IMR-90 (cell line): ENCODE results near the gene PPP1R13B. TPM values are rescaled to one million over a fixed set of nuclear protein-coding genes. Genes with fewer than 3 reads are reported as not detected.

ENCODE experiments used
- ATAC-seq: fragments of 200-7000 bp; cut with Tn5 transposase; 2 replicates; pipeline ENCODE4 v1.9.1; 2020; ENCODE audit warnings: low read depth, mild to moderate bottlenecking, moderate library complexity
- BruUV-seq: library from RNA; stranded (reverse); fragments of 400-500 nt; replicated peaks from 2 replicates; lab custom pipeline; 2021; lab: Mats Ljungman, UMichigan
- CTCF ChIA-PET: fragments of 300-600 bp; formaldehyde crosslinking; extraction: SDS; loops from one replicate; lab custom pipeline; 2021; ENCODE audit warnings: antibody characterized with exemption; lab: Yijun Ruan, JAX
- POLR2A ChIA-PET: fragments of 300-600 bp; sonication (Branson Sonifier 250); formaldehyde crosslinking; loops from one replicate; lab custom pipeline; 2022; ENCODE audit warnings: antibody characterized with exemption; ENCODE audit not compliant: unreplicated experiment; lab: Charles Lee
- DNase-seq: peaks from one replicate; pipeline ENCODE4 v3.0.0; 2013
- H2AFZ ChIP-seq: replicated peaks from 2 replicates; pipeline ENCODE3; 2013; ENCODE audit warnings: low read length, mild to moderate bottlenecking; ENCODE audit not compliant: poor library complexity
- H2AK5ac ChIP-seq: 2 replicates; pipeline ENCODE4 v1.6.1; 2013; ENCODE audit warnings: low read depth, low read length, inconsistent platforms
- H2AK9ac ChIP-seq: replicated peaks from 2 replicates; pipeline ENCODE3; 2013; ENCODE audit warnings: mild to moderate bottlenecking, low read depth, low read length, moderate library complexity; ENCODE audit not compliant: poor library complexity
- H2BK120ac ChIP-seq: 2 replicates; pipeline ENCODE4 v1.6.1; 2013; ENCODE audit warnings: low read depth, low read length, inconsistent platforms
- H2BK15ac ChIP-seq: 3 replicates; pipeline ENCODE4 v1.6.1; 2013; ENCODE audit warnings: low read depth, low read length, inconsistent platforms
- H2BK20ac ChIP-seq: 2 replicates; pipeline ENCODE4 v1.6.1; 2013; ENCODE audit warnings: low read depth, mild to moderate bottlenecking, inconsistent platforms, low read length, moderate library complexity
- H2BK5ac ChIP-seq: 2 replicates; pipeline ENCODE4 v1.6.1; 2013; ENCODE audit warnings: mild to moderate bottlenecking, low read depth, low read length, inconsistent platforms; ENCODE audit not compliant: poor library complexity, severe bottlenecking
- H3K14ac ChIP-seq: replicated peaks from 2 replicates; pipeline ENCODE4 v1.6.1; 2013; ENCODE audit warnings: low read depth, low read length, inconsistent platforms
- H3K18ac ChIP-seq: 2 replicates; pipeline ENCODE4 v1.6.1; 2013; ENCODE audit warnings: low read depth, low read length, control low read depth
- H3K23ac ChIP-seq: 2 replicates; pipeline ENCODE4 v1.6.1; 2013; ENCODE audit warnings: low read depth, low read length, inconsistent platforms
- H3K27ac ChIP-seq: 2 replicates; pipeline ENCODE4 v1.5.1; 2013; ENCODE audit warnings: mild to moderate bottlenecking, control low read depth, low read length; ENCODE audit not compliant: insufficient read depth
- H3K27me3 ChIP-seq: 2 replicates; pipeline ENCODE4 v1.6.1; 2013; ENCODE audit warnings: low read length; ENCODE audit not compliant: control insufficient read depth, insufficient read depth
- H3K36me3 ChIP-seq: 2 replicates; pipeline ENCODE4 v1.6.1; 2013; ENCODE audit warnings: low read length, mixed read lengths; ENCODE audit not compliant: control insufficient read depth, insufficient read depth
- H3K4ac ChIP-seq: 2 replicates; pipeline ENCODE4 v1.6.1; 2013; ENCODE audit warnings: low read depth, low read length, inconsistent platforms
- H3K4me1 ChIP-seq: 2 replicates; pipeline ENCODE4 v1.6.1; 2013; ENCODE audit warnings: low read length, mixed read lengths; ENCODE audit not compliant: control insufficient read depth, insufficient read depth
- H3K4me2 ChIP-seq: 2 replicates; pipeline ENCODE4 v1.6.1; 2013; ENCODE audit warnings: low read depth, mild to moderate bottlenecking, control low read depth, low read length, moderate library complexity
- H3K4me3 ChIP-seq: 2 replicates; pipeline ENCODE4 v1.5.1; 2013; ENCODE audit warnings: low read depth, mild to moderate bottlenecking, control low read depth, low read length, moderate library complexity; ENCODE audit not compliant: insufficient read depth
- H3K56ac ChIP-seq: 2 replicates; pipeline ENCODE4 v1.6.1; 2013; ENCODE audit warnings: low read length, inconsistent platforms; ENCODE audit not compliant: insufficient read depth; ENCODE audit errors: extremely low read depth
- H3K79me1 ChIP-seq, 2 experiments: 2 replicates each; pipeline ENCODE4 v1.6.1; 2013; ENCODE audit warnings: low read length in 2 of 2, inconsistent platforms in 1 of 2, low read depth in 1 of 2
- H3K9ac ChIP-seq: 2 replicates; pipeline ENCODE4 v1.6.1; 2013; ENCODE audit warnings: low read depth, low read length, control low read depth
- H3K9me1 ChIP-seq: 2 replicates; pipeline ENCODE4 v1.6.1; 2013; ENCODE audit warnings: low read length, inconsistent platforms; ENCODE audit not compliant: insufficient read depth
- H3K9me3 ChIP-seq: 2 replicates; pipeline ENCODE4 v1.6.1; 2013; ENCODE audit warnings: low read length; ENCODE audit not compliant: control insufficient read depth, insufficient read depth
- H4K20me1 ChIP-seq: 2 replicates; pipeline ENCODE4 v1.6.1; 2013; ENCODE audit warnings: low read length, inconsistent platforms; ENCODE audit not compliant: insufficient read depth
- H4K5ac ChIP-seq: 2 replicates; pipeline ENCODE4 v1.6.1; 2013; ENCODE audit warnings: mild to moderate bottlenecking, low read depth, low read length, control low read depth
- H4K8ac ChIP-seq, 2 experiments: 2 replicates each; pipeline ENCODE4 v1.6.1; 2013; ENCODE audit warnings: low read depth in 2 of 2, low read length in 2 of 2, control low read depth in 1 of 2, inconsistent platforms in 1 of 2
- H4K91ac ChIP-seq: 2 replicates; pipeline ENCODE4 v1.6.1; 2013; ENCODE audit warnings: low read depth, low read length, inconsistent platforms; ENCODE audit not compliant: insufficient read depth
- CEBPB ChIP-seq: IDR thresholded peaks from 2 replicates; pipeline ENCODE4 v1.6.1; 2012; ENCODE audit warnings: low read depth, low read length, improper control_type of control experiment
- CHD1 ChIP-seq: IDR thresholded peaks from 2 replicates; pipeline ENCODE4 v1.6.1; 2012; ENCODE audit warnings: low read depth, low read length, improper control_type of control experiment
- MAFK ChIP-seq: IDR thresholded peaks from 2 replicates; pipeline ENCODE4 v1.6.1; 2012; ENCODE audit warnings: low read depth, low read length, improper control_type of control experiment
- MAZ ChIP-seq: IDR thresholded peaks from 2 replicates; pipeline ENCODE4 v1.6.1; 2012; ENCODE audit warnings: low read depth, mild to moderate bottlenecking, low read length, improper control_type of control experiment, moderate library complexity, borderline replicate concordance
- WGBS, 2 experiments: methylation state at CpG; one replicate each; pipeline versions ENCODE4 v1.1.5 to v1.1.7; 2013; ENCODE audit warnings: missing lambda C conversion rate in 2 of 2; ENCODE audit not compliant: insufficient read length in 1 of 2; ENCODE audit errors: extremely low coverage in 2 of 2; 5-methylcytosine and 5-hydroxymethylcytosine counted together
- dilution Hi-C: fragments of 300-500 bp; cut with HindIII; formaldehyde crosslinking; loops from one replicate; pipeline ENCODE4 v1.14.3; 2018; ENCODE audit warnings: low sequenced_read_pairs; ENCODE audit not compliant: unreplicated experiment
- in situ Hi-C: fragments of 300-500 bp; cut with MboI; formaldehyde crosslinking; loops from 3 replicates; pipeline ENCODE4 v1.14.3; 2019; ENCODE audit warnings: low sequenced_read_pairs, inconsistent platforms, mixed read lengths
- intact Hi-C: fragments of 100-400 bp; cut with micrococcal nuclease; formaldehyde crosslinking; loops from 2 replicates; pipeline ENCODE4 v1.10.0; 2022
- polyA plus RNA-seq, 3 experiments: library from polyadenylated mRNA; depleted of rRNA; stranded (reverse); fragments of >200 nt; gene quantifications; 2 replicates each; pipeline ENCODE4 v1.2.3, GENCODE V29; 2012; ENCODE audit warnings: low replicate concordance in 1 of 3
- total RNA-seq: library from RNA; depleted of rRNA; stranded (reverse); fragments of >200 nt; gene quantifications from 2 replicates; pipeline ENCODE4 v1.2.3, GENCODE V29; 2012

Gene PPP1R13B
- total and polyA plus RNA-seq, 2 of the 4 experiments (the other 2 are of a cell fraction), result 1.6 to 2.8 TPM

DNA sequence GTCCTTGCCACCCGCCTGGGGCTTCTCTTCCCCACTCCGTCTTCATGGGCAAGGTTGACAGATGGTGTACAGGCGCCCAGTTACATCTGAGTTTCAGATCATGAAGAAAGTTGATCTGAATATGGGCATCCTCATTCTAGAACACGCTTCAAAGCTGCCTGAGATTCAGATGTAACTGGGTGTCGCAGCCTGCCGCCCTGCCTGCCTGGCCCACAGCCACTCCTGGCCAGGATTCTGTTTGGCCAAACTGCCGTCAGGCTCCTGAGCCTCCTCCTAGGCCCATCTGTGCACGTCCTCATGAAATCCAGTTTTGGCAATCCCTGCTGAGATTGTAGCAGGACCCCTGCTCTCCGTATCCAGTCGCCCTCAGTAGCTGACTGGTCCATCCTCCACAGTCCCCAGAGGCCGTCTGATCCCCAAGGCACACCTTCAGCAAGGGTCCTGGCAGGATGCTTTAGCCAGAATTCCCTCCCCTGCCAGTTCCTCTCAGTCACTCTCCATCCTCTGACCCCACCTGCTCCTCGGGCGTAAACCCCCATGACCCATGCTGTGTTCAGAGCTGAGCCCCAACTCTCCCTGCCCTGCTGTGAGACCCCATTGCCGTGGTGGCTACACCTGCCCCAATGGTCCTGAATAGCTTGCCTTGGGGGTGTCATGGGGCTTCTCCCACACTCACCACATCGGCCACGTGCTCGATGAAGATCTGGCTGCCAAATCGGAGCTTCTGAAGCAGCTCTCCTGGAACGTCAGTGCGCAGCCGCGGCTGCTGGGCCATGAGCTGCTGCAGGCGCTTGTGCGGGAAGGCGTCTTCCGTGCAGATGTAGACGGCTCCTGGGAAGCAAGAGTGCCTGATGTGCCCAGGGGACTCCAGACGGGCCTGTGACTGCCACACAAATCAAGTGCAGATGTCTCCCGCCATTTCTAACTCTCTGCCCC lies 144.6 kb downstream of the PPP1R13B start:
- Histone ChIP-seq H4K8ac (no peak overlapping the region), H3K27ac (no peak overlapping the region), H3K4me1 (no peaks in the 10 kb centered on the region; the same call in 1 of the 2 replicates), H3K4me2 (no peak overlapping the region), H3K18ac (no peak overlapping the region), H3K23ac (no peak overlapping the region), H2BK15ac (no peak overlapping the region), H3K9me3 (no peaks in the 10 kb centered on the region), H2AFZ (no peak overlapping the region), H2BK20ac (no peak overlapping the region), H3K9ac (no peak overlapping the region), H4K91ac (no peak overlapping the region), H2AK9ac (no peak overlapping the region), H3K36me3 (peaks cover 73% of the 10 kb centered on the region), H3K4me3 (no peak overlapping the region), H2BK120ac (no peak overlapping the region), H3K79me1 (peaks cover 21 to 68% of the 10 kb centered on the region in 2 experiments; a peak in 3 of 4 replicates), H3K27me3 (no peaks in the 10 kb centered on the region), H2BK5ac (no peak overlapping the region), H3K4ac (no peak overlapping the region), H3K9me1 (no peaks in the 10 kb centered on the region), H3K56ac (no peak overlapping the region), H4K20me1 (peaks cover 40% of the 10 kb centered on the region), H3K14ac (no peak overlapping the region), H2AK5ac (no peak overlapping the region), H4K5ac (no peak overlapping the region)
- TF ChIP-seq CEBPB, result no peak
- TF ChIP-seq MAZ, result no peak
- TF ChIP-seq MAFK, result no peak
- no peak for TF ChIP-seq CHD1
- POLR2A ChIA-PET, result no interaction called here
- ATAC-seq, result no peak
- no peak for DNase-seq
- intact Hi-C loops (no loop called here), dilution Hi-C loops (no loop called here), in situ Hi-C loops (no loop called here)
- CTCF ChIA-PET, result interaction anchor here (1.0 kb wide), 1 partner anchor 11 kb away, joined by 4 read pairs; no protein-coding TSS in a partner anchor
- BruUV-seq, result no TSS peak
- 92% methylated on average over 17 of the region's 29 CpGs; no CpG with 5 or more reads in 1 of the 2 experiments for WGBS, 2 experiments
